ENCODE measurements around the gene PCNX2.

Gene PCNX2

GRCh38 chr1:233045588-233045987 lies 249.9 kb downstream of the PCNX2 start:
- DNase-seq: no peak

- DNase-seq: no peak
Measured at GRCh38 chr1:233042834-233043233, 252.7 kb downstream of the PCNX2 start.

GRCh38 chr1:233040494-233040893 lies 255.0 kb downstream of the PCNX2 start:
- DNase-seq: no peak

GRCh38 chr1:233038581-233038980 lies 256.9 kb downstream of the PCNX2 start:
- DNase-seq: no peak

- DNase-seq: no peak
Measured at GRCh38 chr1:233037843-233038242, 257.7 kb downstream of the PCNX2 start.

GRCh38 chr1:233034836-233035235 lies 260.7 kb downstream of the PCNX2 start:
- no peak for DNase-seq

GRCh38 chr1:233033361-233033760 lies 262.2 kb downstream of the PCNX2 start:
- no peak for DNase-seq

GRCh38 chr1:233032916-233033315 lies 262.6 kb downstream of the PCNX2 start:
- no peak for DNase-seq

- no peak for DNase-seq
Measured at GRCh38 chr1:233031521-233031920, 264.0 kb downstream of the PCNX2 start.

GRCh38 chr1:233027046-233027445 lies 268.5 kb downstream of the PCNX2 start:
- no peak for DNase-seq

- no peak for DNase-seq
Measured at GRCh38 chr1:233025567-233025966, 270.0 kb downstream of the PCNX2 start.

- no peak for DNase-seq
Measured at GRCh38 chr1:233025157-233025556, 270.4 kb downstream of the PCNX2 start.

- no peak for DNase-seq
Measured at GRCh38 chr1:233024199-233024598, 271.3 kb downstream of the PCNX2 start.

- DNase-seq: no peak
Measured at GRCh38 chr1:233022246-233022645, 273.3 kb downstream of the PCNX2 start.

GRCh38 chr1:233020426-233020825 lies 275.1 kb downstream of the PCNX2 start:
- no peak for DNase-seq

- DNase-seq: no peak
Measured at GRCh38 chr1:233019778-233020325, 275.7 kb downstream of the PCNX2 start.

GRCh38 chr1:233019083-233019482 lies 276.4 kb downstream of the PCNX2 start:
- no peak for DNase-seq

GRCh38 chr1:233016798-233017197 lies 278.7 kb downstream of the PCNX2 start:
- DNase-seq: no peak

- DNase-seq: no peak
Measured at GRCh38 chr1:233015965-233016364, 279.6 kb downstream of the PCNX2 start.

GRCh38 chr1:233012021-233012420 lies 283.5 kb downstream of the PCNX2 start:
- no peak for DNase-seq

- DNase-seq: no peak
Measured at GRCh38 chr1:233010146-233010545, 285.4 kb downstream of the PCNX2 start.

GRCh38 chr1:233006541-233006973 lies 289.0 kb downstream of the PCNX2 start:
- DNase-seq: no peak

GRCh38 chr1:233006108-233006507 lies 289.4 kb downstream of the PCNX2 start:
- no peak for DNase-seq

- no peak for DNase-seq
Measured at GRCh38 chr1:233005703-233006102, 289.8 kb downstream of the PCNX2 start.

- no peak for DNase-seq
Measured at GRCh38 chr1:233005156-233005555, 290.4 kb downstream of the PCNX2 start.

GRCh38 chr1:233004451-233004850 lies 291.1 kb downstream of the PCNX2 start:
- DNase-seq: no peak
